ENCODE results near the gene C6orf132.

DNA sequence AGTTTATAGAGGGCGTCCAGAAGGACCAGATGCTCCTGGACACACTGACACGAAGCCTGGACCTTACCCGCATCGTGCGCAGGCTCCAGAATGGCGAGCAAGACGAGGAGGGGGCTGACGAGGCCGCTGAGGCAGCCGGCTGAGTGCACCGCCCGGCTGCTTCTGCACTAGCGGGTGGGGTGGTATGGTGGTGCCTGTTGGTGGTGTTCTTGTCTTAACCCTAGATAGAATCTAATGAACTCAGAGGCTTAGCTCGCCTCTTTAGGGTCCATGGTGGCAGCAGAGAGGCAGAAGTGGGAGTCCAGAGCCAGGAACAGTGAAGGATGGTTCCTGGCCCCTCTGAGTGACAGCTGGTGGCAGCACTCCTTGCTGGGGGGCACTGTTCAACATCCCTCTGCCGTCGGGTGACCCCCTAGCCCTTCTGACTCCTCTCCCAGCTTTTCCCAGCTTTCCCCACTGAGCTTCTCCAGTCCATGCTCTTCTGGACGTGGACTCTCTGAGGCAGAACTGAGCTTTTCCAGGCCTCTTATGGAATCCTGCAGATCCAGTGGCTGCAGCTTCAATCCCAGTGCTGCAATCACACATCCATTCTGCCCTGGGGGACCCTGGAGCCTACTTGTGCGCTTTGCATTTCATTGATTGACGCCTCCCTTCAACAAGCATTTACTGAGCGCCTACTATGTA is 37.0 kb upstream of the C6orf132 start:
- TF ChIP-seq, protein P1, sequence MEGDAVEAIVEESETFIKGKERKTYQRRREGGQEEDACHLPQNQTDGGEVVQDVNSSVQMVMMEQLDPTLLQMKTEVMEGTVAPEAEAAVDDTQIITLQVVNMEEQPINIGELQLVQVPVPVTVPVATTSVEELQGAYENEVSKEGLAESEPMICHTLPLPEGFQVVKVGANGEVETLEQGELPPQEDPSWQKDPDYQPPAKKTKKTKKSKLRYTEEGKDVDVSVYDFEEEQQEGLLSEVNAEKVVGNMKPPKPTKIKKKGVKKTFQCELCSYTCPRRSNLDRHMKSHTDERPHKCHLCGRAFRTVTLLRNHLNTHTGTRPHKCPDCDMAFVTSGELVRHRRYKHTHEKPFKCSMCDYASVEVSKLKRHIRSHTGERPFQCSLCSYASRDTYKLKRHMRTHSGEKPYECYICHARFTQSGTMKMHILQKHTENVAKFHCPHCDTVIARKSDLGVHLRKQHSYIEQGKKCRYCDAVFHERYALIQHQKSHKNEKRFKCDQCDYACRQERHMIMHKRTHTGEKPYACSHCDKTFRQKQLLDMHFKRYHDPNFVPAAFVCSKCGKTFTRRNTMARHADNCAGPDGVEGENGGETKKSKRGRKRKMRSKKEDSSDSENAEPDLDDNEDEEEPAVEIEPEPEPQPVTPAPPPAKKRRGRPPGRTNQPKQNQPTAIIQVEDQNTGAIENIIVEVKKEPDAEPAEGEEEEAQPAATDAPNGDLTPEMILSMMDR (IDR thresholded peaks at IDR 0.05), result no peak
- TF ChIP-seq POLR2A (IDR thresholded peaks at IDR 0.05), result no peak
- no peak for TF ChIP-seq POLR2AphosphoS5 (IDR thresholded peaks at IDR 0.05)

All from suprapubic skin (tissue), 4 donors.